Activated CD8-positive, alpha-beta memory T cell treated with anti-CD3 and anti-CD28 coated beads, Interleukin-2, amount 50 U/mL, for 1 hour (primary cell): ENCODE measurements around the gene SEC22A.

ENCODE experiments used
- DNase-seq: peaks from one replicate; pipeline ENCODE4 v3.0.0-alpha.2; 2020; ENCODE audit errors: extremely low read depth

The SEC22A gene

GRCh38 chr3:123287051-123287961, 85.6 kb downstream of the SEC22A start:
- no peak for DNase-seq

DNA sequence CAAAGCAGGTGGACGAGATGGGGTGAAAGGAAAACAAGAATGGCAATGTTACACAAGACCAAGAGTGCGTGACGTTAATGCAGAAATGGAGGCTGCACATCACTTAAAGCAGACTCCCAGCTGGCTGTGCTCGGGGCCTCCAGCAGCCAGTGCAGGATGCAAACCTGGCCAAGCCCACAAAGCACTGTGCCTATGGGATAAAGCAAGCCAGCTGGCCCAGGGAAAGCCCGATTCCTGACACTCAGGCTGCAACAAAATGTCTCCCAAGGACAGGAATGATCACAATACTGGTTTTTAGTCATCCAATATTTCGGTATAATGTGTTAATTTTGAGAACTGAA, 86.2 kb downstream of the SEC22A start:
- DNase-seq, result no peak

DNA sequence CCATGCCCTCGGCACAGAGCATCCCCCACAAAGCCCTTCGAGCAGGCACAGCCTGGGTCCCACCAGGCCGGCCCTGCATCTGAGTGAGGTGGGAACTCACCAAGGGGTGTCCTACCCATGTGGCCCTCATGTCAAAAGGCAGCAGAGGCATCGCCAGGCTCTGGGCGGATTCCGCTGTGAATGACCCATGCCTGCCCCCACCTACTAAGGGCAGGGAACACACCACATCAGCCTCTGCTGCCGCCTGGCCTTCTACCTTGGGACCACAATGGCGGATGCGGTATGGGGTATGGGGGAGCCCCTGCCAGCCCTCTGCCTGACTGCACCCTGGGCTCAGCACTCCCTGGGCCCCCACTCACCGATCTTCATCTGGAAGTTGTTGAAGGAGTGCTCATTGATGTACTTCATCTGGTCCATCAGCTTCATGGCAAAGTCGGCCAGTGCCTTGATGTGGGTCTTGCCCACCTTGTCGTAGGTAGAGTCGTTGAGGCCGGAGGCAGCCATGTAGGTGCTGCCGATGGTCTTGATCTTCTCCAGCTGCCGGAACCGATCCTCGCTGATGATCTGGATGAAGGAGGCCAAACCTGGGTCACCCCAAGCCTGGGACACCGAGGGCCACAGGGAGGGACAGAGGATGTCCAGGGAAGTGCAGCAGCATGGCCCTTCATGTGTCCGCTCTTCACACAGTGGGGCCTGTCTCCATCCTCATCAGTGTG, 87.8 kb downstream of the SEC22A start:
- DNase-seq, result no peak

GRCh38 chr3:123290107-123290930, 88.6 kb downstream of the SEC22A start:
- no peak for DNase-seq

GRCh38 chr3:123290962-123291361, 89.2 kb downstream of the SEC22A start:
- no peak for DNase-seq

GRCh38 chr3:123291404-123291803, 89.7 kb downstream of the SEC22A start:
- DNase-seq, result no peak

DNA sequence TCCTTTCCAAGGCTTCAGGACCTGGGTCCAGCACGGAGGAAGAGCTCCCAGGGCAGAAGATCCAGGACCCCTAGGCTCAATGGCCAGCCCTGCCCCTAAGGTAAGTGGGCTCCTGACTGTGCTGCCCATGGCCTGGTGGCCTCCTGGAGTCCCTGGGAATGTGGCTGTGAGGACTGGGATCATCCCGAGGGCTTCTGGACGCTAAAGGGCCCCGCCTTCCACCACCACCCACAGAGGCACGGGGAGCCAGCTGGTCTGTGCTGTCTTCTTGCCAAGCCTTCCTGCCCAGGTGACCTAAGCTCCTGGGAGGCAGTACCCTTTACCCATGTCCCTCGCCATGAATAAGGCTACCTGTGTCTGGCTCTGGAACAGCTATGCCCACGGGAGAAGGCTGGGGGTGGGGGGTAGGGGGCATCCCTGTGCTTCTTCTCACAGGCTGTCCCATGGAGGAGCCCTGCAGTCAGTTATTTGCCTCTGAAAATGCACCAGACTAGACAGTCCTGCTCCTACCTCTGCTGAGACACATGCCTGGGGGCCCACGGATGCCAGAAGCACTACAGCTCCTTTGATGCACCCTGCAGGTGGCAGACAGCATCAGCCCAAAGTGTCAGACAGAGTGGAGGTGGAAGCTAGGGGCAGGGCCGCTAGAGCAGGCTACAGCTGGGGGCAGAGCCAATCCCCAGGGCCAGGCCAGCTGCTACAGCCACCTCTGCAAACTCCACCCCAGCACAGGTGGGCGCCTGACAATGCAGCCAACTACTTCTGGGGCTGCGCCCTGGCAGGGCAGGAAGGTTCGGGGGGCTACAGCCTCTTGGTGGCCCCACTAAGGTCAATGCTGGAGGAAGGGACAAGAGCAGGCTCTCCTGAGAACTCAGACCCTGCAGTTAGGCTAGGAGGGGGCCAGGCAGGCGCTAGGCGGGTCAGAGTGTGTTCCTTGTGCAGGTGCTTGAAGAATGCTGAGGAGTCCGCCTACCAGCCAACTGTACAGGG, 90.9 kb downstream of the SEC22A start:
- no peak for DNase-seq

DNA sequence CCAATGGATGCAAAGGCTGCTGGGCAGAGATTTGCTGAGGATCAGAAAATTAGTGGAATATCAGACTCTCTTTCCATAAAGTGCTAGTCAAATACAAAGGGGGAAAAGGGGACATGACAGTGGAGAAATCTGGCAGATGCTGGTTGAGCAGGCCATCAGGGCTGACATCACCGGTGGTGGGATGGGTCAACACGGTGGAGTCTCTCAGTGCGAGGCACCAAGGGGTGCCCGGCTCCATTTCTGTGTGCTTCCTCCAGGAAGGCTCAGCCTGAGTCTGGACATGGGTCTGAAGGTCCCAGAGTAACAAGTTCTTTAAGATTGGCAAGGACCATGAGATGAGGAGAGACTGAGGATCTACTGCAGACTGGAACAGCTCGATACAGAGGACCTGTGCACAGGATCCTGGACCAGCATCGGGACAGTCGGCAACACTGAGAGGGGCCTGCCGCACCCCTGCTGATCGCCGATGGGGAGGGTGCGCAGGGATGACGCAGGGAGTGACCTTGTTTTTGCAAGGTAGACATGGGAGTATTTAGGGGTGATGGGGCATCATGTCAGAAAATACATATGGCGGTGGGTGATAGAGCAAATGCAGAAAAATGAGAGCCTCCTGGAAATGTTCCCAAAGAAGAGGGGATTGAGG, 92.7 kb downstream of the SEC22A start:
- no peak for DNase-seq

GRCh38 chr3:123295171-123295900, 93.6 kb downstream of the SEC22A start:
- no peak for DNase-seq

GRCh38 chr3:123295901-123296250, 94.1 kb downstream of the SEC22A start:
- DNase-seq, result no peak

- no peak for DNase-seq
Observed at GRCh38 chr3:123296261-123296660, 94.5 kb downstream of the SEC22A start.

DNA sequence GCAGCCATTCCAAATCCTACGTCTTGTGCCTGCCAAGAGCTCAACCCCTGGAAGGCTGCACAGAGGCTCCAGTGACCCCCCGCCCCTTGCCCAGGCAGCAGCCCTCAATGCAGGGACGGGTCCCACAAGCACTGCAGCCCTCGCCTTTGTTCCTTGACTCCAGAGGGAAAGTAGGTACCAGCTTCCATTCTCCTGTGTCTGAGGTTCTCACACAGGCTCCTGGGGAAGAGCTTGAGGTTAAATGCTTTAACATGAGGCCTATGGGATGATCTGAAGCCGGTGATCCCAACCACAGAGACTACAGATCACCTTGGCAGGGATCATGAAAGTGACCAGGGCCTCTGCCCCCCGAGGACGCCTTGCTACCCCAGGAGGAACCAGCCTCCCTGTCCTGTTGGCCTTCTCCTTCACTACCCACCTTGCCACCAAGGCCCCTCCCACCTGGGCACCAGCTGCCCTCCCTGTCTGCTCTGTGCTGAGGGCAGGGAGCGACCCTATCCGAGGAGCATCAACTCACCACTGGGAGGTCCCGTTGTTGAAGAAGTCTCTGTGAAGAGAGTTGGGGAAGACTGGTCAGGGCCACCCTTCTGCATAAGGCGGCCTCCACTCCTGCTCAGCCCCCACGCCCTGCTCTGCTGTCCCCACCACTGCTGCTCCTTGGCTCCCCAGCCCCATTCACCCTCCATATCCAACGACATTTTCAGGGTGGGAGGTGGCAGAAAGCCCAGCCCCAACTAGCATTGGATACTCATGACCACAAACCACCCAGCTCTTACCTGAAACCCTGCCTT, 95.3 kb downstream of the SEC22A start:
- DNase-seq, result no peak

- DNase-seq, result no peak
Observed at GRCh38 chr3:123297627-123297899, 95.8 kb downstream of the SEC22A start.

DNA sequence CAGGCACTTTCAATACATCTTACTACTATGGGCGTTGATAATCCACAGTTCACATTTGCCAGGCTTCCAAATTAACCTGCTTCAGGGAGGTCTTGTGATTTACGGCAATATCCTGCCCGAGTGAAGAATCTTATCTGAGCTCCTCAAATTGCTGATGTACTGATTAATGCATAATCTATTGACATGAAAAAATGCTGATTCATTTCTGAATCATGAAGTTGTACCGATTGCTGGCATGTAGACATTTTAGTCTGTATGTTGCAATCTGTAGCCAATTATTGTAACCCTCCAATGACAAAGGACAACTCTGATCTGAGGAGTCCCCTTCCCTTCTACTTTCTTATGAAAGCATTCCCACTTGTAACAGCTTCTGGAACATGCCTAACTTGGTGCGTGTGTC, 97.2 kb downstream of the SEC22A start:
- no peak for DNase-seq

DNA sequence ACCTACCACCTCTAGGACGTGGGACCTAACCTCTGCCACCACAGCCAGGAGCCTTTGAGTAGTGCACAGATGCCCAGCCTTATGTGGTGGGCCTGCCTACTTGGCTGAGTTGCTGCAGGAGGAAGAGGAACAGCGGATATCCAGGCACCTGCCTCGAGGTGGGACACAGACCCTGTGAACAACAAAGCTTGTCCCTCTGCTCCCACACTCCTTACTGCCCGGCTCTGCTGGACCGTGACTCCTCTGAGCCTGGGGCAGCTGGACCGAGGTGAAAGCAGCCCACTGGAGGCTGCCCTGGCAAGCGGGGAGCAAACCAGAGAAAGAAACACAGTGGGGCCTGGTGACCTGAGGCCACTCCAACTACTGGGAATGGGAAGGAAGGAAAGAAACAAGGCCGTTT, 97.8 kb downstream of the SEC22A start:
- DNase-seq, result no peak

DNA sequence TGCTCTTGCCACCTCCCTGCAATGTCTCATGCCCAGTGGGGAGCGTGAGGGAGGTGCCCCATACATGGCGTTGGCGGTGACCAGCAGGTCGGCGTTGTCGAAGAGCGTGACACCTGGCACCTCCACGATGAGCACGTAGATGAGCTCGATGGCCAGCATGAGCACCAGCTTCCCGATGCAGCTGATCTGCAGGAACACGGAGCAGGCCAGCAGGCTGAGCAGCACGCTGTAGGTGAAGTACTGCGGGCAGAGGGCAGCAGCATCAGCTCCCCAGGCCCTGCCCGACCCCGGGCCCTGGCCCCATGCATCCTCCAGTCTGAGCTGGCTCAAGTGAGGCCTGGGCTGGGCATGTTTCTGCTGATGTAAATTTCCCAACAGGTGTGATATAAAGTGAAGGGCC, 98.3 kb downstream of the SEC22A start:
- DNase-seq, result no peak

GRCh38 chr3:123300583-123300982, 98.8 kb downstream of the SEC22A start:
- no peak for DNase-seq

GRCh38 chr3:123301331-123302184, 99.8 kb downstream of the SEC22A start:
- DNase-seq, result no peak

GRCh38 chr3:123302961-123303360, 101.2 kb downstream of the SEC22A start:
- DNase-seq, result no peak
